Esophagus muscularis mucosa (tissue), 4 donors: Measurements from ENCODE around the gene PTPRK. TPM values are rescaled to one million over a fixed set of nuclear protein-coding genes. Genes with fewer than 3 reads are reported as not detected.

Source experiments
- DNase-seq: peaks from one replicate; pipeline ENCODE4 v3.0.0-alpha.2; 2017; ENCODE audit errors: extremely low spot score
- H3K27ac ChIP-seq, 4 donors: fragments of 200-600 bp; sonication (generic); replicated peaks in 1 of 4; 1 replicate in 3 of 4; 2 replicates in 1 of 4; pipeline ENCODE4 v1.5.1; 2016 to 2019; ENCODE audit warnings: mild to moderate bottlenecking in 1 of 4
- H3K27me3 ChIP-seq, 4 donors: fragments of 200-600 bp; sonication (generic); one replicate each; pipeline versions ENCODE4 v1.5.1 to v1.6.0; 2016 to 2019
- H3K36me3 ChIP-seq, 4 donors: fragments of 200-600 bp; sonication (generic); one replicate each; pipeline ENCODE4 v1.5.1; 2016 to 2019
- H3K4me1 ChIP-seq, 4 donors: fragments of 200-600 bp; sonication (generic); one replicate each; pipeline ENCODE4 v1.5.1; 2016 to 2019
- H3K4me3 ChIP-seq, 4 donors: fragments of 200-600 bp; sonication (generic); 1 replicate in 2 of 4; 2 replicates in 2 of 4; pipeline ENCODE4 v1.5.1; 2016 to 2019; ENCODE audit warnings: mild to moderate bottlenecking in 4 of 4, moderate library complexity in 1 of 4
- H3K9me3 ChIP-seq, 4 donors: fragments of 200-600 bp; sonication (generic); 1 replicate in 3 of 4; 2 replicates in 1 of 4; pipeline ENCODE4 v1.5.1; 2016 to 2019
- EP300 ChIP-seq: sonication (generic); formaldehyde crosslinking; IDR thresholded peaks from one replicate; pipeline ENCODE4 v1.6.1; 2017; ENCODE audit warnings: antibody characterized with exemption
- POLR2A ChIP-seq: fragments of 450-650 bp; IDR thresholded peaks from one replicate; pipeline ENCODE4 v1.6.1; 2017; ENCODE audit warnings: antibody characterized with exemption, moderate library complexity, mild to moderate bottlenecking, low read depth
- POLR2AphosphoS5 ChIP-seq, 2 donors: sonication (generic); formaldehyde crosslinking; IDR thresholded peaks; one replicate each; pipeline ENCODE4 v1.6.1; 2017; ENCODE audit warnings: antibody characterized with exemption in 2 of 2
- WGBS: methylation state at CpG from one replicate; pipeline ENCODE4 v1.1.5; 2018; 5-methylcytosine and 5-hydroxymethylcytosine counted together
- intact Hi-C: fragments of 100-400 bp; cut with DNase I; formaldehyde crosslinking; loops from one replicate; pipeline ENCODE4 v1.15.1; 2023
- total RNA-seq, 4 donors: library from RNA; depleted of rRNA; stranded (reverse); fragments of >200 nt; gene quantifications; one replicate each; pipeline versions ENCODE4 v1.1.0 to v1.2.1, GENCODE V29; 2016
- TF ChIP-seq, protein P1 (sequence below), 3 experiments: fragments of 200-600 bp in 2 of 3; fragments of 450-650 bp in 1 of 3; sonication (generic) in 2 of 3; IDR thresholded peaks; one replicate each; pipeline ENCODE4 v1.5.1; 2017 to 2019; ENCODE audit warnings: antibody characterized with exemption in 3 of 3, mild to moderate bottlenecking in 2 of 3, moderate library complexity in 1 of 3

PTPRK gene
- total RNA-seq, 4 donors from 2014 or later = 36.8 to 53.1 (median 43.8) TPM

DNA sequence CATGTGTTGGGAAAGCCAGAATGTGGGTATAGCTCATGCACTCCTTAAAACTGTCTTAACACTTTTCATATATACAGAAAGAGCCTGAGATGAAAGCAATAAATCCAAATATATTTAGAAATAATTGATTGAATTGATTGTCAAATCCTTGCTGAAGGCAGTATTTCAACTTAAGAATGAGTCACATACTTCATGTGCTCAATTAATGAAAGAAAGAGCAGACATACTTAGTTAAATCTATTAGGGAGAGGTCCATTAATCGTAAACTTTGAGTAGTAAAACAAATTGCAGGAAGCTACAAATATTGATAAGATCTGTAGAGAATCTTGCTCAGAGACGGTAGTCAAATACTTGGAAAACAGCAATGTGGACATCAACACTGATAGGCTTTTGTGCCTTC, 358.0 kb downstream of the PTPRK start:
- no peaks in the 10 kb centered on the region for H3K9me3 ChIP-seq
- no peaks in the 10 kb centered on the region for H3K27me3 ChIP-seq
- no peak overlapping the region for H3K4me3 ChIP-seq
- no peak overlapping the region for H3K27ac ChIP-seq
- no peak for DNase-seq
- no peaks in the 10 kb centered on the region for H3K36me3 ChIP-seq
- peaks cover 0 to 12% (median 4%) of the 10 kb centered on the region in 4 donors for H3K4me1 ChIP-seq
- TF ChIP-seq, protein P1, sequence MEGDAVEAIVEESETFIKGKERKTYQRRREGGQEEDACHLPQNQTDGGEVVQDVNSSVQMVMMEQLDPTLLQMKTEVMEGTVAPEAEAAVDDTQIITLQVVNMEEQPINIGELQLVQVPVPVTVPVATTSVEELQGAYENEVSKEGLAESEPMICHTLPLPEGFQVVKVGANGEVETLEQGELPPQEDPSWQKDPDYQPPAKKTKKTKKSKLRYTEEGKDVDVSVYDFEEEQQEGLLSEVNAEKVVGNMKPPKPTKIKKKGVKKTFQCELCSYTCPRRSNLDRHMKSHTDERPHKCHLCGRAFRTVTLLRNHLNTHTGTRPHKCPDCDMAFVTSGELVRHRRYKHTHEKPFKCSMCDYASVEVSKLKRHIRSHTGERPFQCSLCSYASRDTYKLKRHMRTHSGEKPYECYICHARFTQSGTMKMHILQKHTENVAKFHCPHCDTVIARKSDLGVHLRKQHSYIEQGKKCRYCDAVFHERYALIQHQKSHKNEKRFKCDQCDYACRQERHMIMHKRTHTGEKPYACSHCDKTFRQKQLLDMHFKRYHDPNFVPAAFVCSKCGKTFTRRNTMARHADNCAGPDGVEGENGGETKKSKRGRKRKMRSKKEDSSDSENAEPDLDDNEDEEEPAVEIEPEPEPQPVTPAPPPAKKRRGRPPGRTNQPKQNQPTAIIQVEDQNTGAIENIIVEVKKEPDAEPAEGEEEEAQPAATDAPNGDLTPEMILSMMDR (IDR thresholded peaks at IDR 0.05) = no peak
- TF ChIP-seq EP300 = no peak
- no peak for TF ChIP-seq POLR2A
- no peak for TF ChIP-seq POLR2AphosphoS5 (IDR thresholded peaks at IDR 0.05)
- intact Hi-C loops = no loop called here
- 87% methylated on average over 2 of the region's 2 CpGs for WGBS

DNA sequence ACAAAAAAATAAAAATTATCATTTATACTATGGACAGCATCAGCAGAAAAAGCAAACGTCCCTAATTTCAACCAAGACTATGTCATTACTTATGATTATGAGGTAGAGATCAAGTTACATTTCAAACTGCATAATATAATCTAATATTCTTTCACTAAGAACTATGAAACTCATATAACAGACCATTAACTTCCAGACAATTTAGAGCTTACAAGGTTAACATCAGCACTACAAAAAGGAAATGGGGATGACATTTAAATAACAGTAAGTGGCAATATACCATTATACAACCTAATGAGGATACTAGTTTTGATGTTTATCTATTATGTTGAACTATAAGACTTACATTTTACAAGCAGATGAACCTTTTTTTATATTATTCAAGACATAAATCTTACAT, 358.6 kb downstream of the PTPRK start:
- 65% methylated on average over 1 of the region's 1 CpG for WGBS
- no peaks in the 10 kb centered on the region for H3K9me3 ChIP-seq
- no peak for DNase-seq
- intact Hi-C loops = no loop called here
- no peaks in the 10 kb centered on the region for H3K27me3 ChIP-seq
- no peak overlapping the region for H3K4me3 ChIP-seq
- no peak overlapping the region for H3K27ac ChIP-seq
- peaks cover 0 to 6% (median 2%) of the 10 kb centered on the region in 4 donors for H3K4me1 ChIP-seq
- TF ChIP-seq EP300 (no peak), POLR2AphosphoS5 (IDR thresholded peaks at IDR 0.05) (no peak), POLR2A (no peak)
- TF ChIP-seq, protein P1 (IDR thresholded peaks at IDR 0.05) = no peak
- no peaks in the 10 kb centered on the region for H3K36me3 ChIP-seq

DNA sequence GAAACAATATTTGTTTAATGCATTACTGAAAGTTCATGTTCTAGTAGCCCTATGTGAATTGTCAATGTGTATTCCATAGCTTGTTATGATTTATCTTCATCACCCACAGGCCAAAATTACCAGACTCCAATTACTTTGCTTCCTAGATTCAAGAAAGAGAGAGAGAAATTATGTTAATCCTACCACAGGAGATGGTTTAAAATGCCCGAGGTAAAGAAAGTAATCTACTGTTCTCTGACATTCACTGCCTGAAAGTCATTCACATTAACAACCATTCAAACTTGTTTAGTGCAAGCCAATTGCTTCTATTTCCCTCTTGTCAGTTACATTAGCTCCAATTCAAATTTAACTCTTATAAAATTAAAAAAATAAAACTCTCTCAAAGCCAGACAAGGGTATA, 359.1 kb downstream of the PTPRK start:
- Histone ChIP-seq H3K9me3 (no peaks in the 10 kb centered on the region), H3K4me3 (no peak overlapping the region), H3K4me1 (peaks cover 0 to 5% (median 0%) of the 10 kb centered on the region in 4 donors), H3K27ac (no peak overlapping the region), H3K36me3 (no peaks in the 10 kb centered on the region), H3K27me3 (no peaks in the 10 kb centered on the region)
- no peak for TF ChIP-seq POLR2AphosphoS5 (IDR thresholded peaks at IDR 0.05)
- intact Hi-C loops = no loop called here
- DNase-seq = no peak
- WGBS = 75% methylated on average over 1 of the region's 1 CpG

DNA sequence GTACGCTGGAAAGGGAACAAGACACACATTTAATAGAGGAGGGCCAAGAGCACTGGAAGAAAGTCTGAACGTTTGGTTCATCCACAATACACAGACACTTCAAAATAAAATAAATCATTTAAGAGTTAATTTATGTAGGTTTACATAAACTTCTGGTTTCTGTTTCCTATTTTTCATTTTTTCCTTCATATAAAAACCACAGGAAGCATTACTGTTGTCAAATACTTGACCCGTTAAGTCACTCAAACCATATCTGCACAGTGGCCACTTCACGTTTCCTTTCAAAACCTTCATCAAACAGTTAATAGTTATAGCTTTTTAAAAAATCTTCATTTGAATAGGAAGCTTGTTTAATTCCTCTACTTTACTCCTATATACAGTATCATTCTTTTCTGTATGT, 361.9 kb downstream of the PTPRK start:
- Histone ChIP-seq H3K4me3 (no peak overlapping the region), H3K9me3 (no peaks in the 10 kb centered on the region), H3K27ac (no peak overlapping the region), H3K36me3 (no peaks in the 10 kb centered on the region), H3K4me1 (no peaks in the 10 kb centered on the region), H3K27me3 (no peaks in the 10 kb centered on the region)
- intact Hi-C loops = no loop called here
- TF ChIP-seq EP300 = no peak
- TF ChIP-seq POLR2AphosphoS5 (IDR thresholded peaks at IDR 0.05) = no peak
- TF ChIP-seq, protein P1 (IDR thresholded peaks at IDR 0.05) = no peak
- no peak for TF ChIP-seq POLR2A
- DNase-seq = no peak
- WGBS = 70% methylated on average over 4 of the region's 4 CpGs

DNA sequence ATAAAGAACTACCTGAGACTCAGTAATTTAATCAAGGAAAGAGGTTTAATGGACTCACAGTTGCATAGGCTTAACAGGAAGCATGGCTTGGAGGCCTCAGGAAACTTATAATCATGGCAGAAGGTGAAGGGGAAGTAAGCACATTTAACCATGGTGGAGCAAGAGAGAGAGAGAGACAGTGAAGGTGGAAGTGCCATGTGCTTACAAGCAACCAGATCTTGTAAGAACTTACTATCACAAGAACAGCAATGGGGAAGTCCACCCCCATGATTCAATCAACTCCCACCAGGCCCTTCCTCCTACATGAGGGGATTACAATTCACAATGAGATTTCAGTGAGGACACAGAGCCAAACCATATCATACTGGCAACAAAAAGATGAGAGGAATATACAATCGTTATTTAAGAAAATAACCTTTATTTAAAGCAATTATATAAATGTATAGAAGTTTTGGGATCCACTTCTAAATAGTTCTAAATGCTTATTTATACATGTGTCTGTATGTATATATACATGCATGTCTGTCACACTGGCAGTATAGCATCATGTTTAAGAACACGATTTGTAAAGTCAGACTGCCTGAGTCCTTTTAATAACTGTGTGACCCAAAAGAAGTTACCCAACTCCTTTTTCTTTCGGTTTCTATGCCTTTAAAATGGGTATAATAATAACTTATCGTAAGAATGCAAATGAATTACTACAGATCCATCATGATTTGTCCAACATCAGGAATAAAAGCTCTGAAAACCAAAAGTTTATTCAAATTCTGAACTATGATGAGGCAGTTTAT, 363.9 kb downstream of the PTPRK start:
- intact Hi-C loops = no loop called here
- 98% methylated on average over 4 of the region's 4 CpGs for WGBS
- Histone ChIP-seq H3K27me3 (no peaks in the 10 kb centered on the region), H3K36me3 (no peaks in the 10 kb centered on the region), H3K4me1 (no peaks in the 10 kb centered on the region), H3K4me3 (no peak overlapping the region), H3K9me3 (no peaks in the 10 kb centered on the region), H3K27ac (no peak overlapping the region)
- TF ChIP-seq, protein P1 (IDR thresholded peaks at IDR 0.05) = no peak
- TF ChIP-seq POLR2AphosphoS5 (IDR thresholded peaks at IDR 0.05) (no peak), POLR2A (no peak), EP300 (no peak)
- DNase-seq = no peak
